ENCODE data around the gene ALG14. TPM values are rescaled to one million over a fixed set of nuclear protein-coding genes. Genes with fewer than 3 reads are reported as not detected.

The ALG14 gene
- total RNA-seq, 1 experiment from 2014 or later: 5.7 TPM

DNA sequence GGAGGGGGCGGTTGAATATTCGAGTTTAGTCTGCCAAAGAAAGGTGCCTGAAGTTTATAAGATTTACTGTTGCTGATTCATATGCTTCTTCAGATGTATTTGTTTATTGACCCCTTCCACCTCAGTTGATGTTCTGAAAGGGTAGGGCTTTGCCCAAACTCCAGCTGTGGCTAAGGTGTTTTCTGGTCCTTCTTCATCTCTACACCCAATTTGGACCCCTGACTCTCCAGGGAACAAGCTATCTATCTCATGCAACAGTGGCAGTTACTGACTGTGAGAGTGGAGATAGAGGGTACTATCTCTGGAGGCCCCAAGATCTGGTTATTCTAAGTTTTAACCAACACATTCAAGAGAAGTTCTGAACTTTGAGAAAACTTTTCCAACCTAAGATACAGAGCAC lies 12.6 kb upstream of the ALG14 start:
- no TSS peak for BruUV-seq (replicated peaks)
- no peaks in the 10 kb centered on the region for H3K9me2 ChIP-seq (ENCODE audit: insufficient read depth)
- H3K79me2 ChIP-seq (ENCODE audit: insufficient read depth, low read length): no peaks in the 10 kb centered on the region
- TF ChIP-seq, protein P1, sequence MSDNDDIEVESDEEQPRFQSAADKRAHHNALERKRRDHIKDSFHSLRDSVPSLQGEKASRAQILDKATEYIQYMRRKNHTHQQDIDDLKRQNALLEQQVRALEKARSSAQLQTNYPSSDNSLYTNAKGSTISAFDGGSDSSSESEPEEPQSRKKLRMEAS (IDR thresholded peaks at IDR 0.05): no peak
- TF ChIP-seq POLR2AphosphoS5 (IDR thresholded peaks at IDR 0.05; ENCODE audit: low read depth, low read length): no peak
- no peak overlapping the region for H3K9ac ChIP-seq (ENCODE audit: low read length)
- H3K27ac ChIP-seq (ENCODE audit: low read depth, low read length): no peak overlapping the region
- ChIA-PET POLR2A (no interaction called here), CTCF (interaction anchor here (1.0 to 1.8 kb wide), 5 partner anchors 8 to 231 kb away, joined by 3 to 25 read pairs (median 6); partner anchors contain the start of gene ALG14), RAD21 (ENCODE audit: low non-redundant PET in 1 of 2, low total read pairs in 2 of 2, uncharacterized antibody in 2 of 2, unreplicated experiment in 2 of 2) (interaction anchor here in 1 of 2 experiments (1.8 kb wide), 1 partner anchor 148 kb away, joined by 6 read pairs; the partner anchor contains the start of gene RWDD3)
- H3K9me3 ChIP-seq (ENCODE audit: control insufficient read depth in 1 of 2, insufficient read depth in 1 of 2, low read depth in 1 of 2, low read length in 2 of 2): no peaks in the 10 kb centered on the region
- intact Hi-C loops (cut with micrococcal nuclease): no loop called here
- H3K36me3 ChIP-seq (ENCODE audit: control insufficient read depth in 1 of 2, insufficient read depth in 2 of 2, low read length in 2 of 2): no peaks in the 10 kb centered on the region
- DNase-seq (ENCODE audit: low read depth, low spot score) (no peak), ATAC-seq (no peak)
- no peak overlapping the region for H3K4me2 ChIP-seq (ENCODE audit: low read length)
- peaks cover 8 to 16% of the 10 kb centered on the region in 2 experiments; a peak in 3 of 4 replicates for H3K4me1 ChIP-seq (ENCODE audit: control insufficient read depth in 1 of 2, insufficient read depth in 2 of 2, low read length in 2 of 2)
- no peaks in the 10 kb centered on the region for H4K20me1 ChIP-seq (ENCODE audit: insufficient read depth)
- no peaks in the 10 kb centered on the region for H3K27me3 ChIP-seq (ENCODE audit: insufficient read depth, low read length)
- H3K4me3 ChIP-seq (replicated peaks in 1 of 2; ENCODE audit: low read depth in 1 of 2, low read length in 2 of 2): no peak overlapping the region
- H2AFZ ChIP-seq (ENCODE audit: low read depth, low read length, poor library complexity, severe bottlenecking): no peak overlapping the region

DNA sequence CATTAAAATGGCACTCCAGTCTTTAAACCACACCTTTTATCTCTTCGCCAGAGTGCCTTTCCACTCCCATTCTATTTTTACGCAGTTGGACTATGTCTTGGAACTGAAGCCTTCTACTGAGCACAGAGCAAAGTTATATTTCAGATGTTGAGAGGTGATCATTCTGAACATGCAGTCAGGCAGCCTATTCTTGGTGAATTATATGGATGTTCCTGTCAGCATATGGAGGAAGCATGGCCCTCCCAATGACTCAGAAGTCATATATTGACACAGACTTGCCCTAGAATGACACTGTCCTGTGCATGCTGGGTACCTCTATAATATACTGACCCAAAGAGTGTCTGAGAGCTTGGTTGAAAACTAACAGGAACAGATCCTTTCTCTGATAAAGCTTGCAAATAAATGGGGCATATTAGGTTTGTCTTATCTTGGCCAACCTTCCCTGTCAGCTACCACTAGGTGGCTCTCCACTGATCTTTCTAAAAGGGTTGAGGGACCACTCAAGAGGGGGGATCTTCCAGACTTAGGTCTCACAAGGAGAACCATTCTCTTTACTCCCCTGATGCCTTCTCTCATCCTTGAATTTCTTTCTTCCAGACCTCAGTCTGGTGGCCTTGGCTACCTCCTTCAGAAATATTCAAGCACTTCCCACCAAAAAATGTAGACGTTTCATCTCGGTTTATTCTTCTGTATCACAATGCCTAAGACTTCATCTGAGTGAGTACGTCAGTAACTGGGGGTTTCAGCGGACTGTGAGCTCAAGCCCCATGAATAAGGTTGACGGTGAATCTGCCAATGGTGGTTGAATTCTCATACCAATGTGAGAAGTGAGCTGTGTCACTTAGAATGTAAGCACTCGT lies 11.8 kb upstream of the ALG14 start:
- ATAC-seq: peak; percentile 82
- Histone ChIP-seq H2AFZ (ENCODE audit: low read depth, low read length, poor library complexity, severe bottlenecking) (peak overlapping the region; percentile 83), H3K9me3 (ENCODE audit: control insufficient read depth in 1 of 2, insufficient read depth in 1 of 2, low read depth in 1 of 2, low read length in 2 of 2) (no peaks in the 10 kb centered on the region), H3K4me2 (ENCODE audit: low read length) (no peak overlapping the region), H3K4me3 (replicated peaks in 1 of 2; ENCODE audit: low read depth in 1 of 2, low read length in 2 of 2) (no peak overlapping the region), H4K20me1 (ENCODE audit: insufficient read depth) (no peaks in the 10 kb centered on the region), H3K9ac (ENCODE audit: low read length) (no peak overlapping the region), H3K36me3 (ENCODE audit: control insufficient read depth in 1 of 2, insufficient read depth in 2 of 2, low read length in 2 of 2) (no peaks in the 10 kb centered on the region), H3K27ac (ENCODE audit: low read depth, low read length) (no peak overlapping the region), H3K9me2 (ENCODE audit: insufficient read depth) (no peaks in the 10 kb centered on the region), H3K4me1 (ENCODE audit: control insufficient read depth in 1 of 2, insufficient read depth in 2 of 2, low read length in 2 of 2) (peaks cover 8 to 16% of the 10 kb centered on the region in 2 experiments; a peak in 3 of 4 replicates), H3K27me3 (ENCODE audit: insufficient read depth, low read length) (no peaks in the 10 kb centered on the region), H3K79me2 (ENCODE audit: insufficient read depth, low read length) (no peaks in the 10 kb centered on the region)
- intact Hi-C loops (cut with micrococcal nuclease): loop anchor here (1.0 kb wide), 1 partner anchor 150 kb away; the partner anchor contains the start of gene RWDD3
- CTCF ChIA-PET: interaction anchor here (1.0 to 1.8 kb wide), 15 partner anchors 9 to 230 kb away, joined by 3 to 25 read pairs (median 5); partner anchors contain the start of genes ALG14, RWDD3 and TLCD4
- RAD21 ChIA-PET (ENCODE audit: low non-redundant PET in 1 of 2, low total read pairs in 2 of 2, uncharacterized antibody in 2 of 2, unreplicated experiment in 2 of 2): interaction anchor here in 1 of 2 experiments (1.8 kb wide), 1 partner anchor 149 kb away, joined by 6 read pairs; the partner anchor contains the start of gene RWDD3
- no TSS peak for BruUV-seq (replicated peaks)
- DNase-seq (ENCODE audit: low read depth, low spot score): peak; percentile 47
- POLR2A ChIA-PET: interaction anchor here (1.1 kb wide), 1 partner anchor 149 kb away, joined by 3 read pairs; the partner anchor contains the start of gene RWDD3
- TF ChIP-seq SIN3A (IDR thresholded peaks at IDR 0.05; ENCODE audit: low read depth) (no peak), CBX3 (IDR thresholded peaks at IDR 0.05; ENCODE audit: low read depth) (no peak), RAD21 (IDR thresholded peaks at IDR 0.05; ENCODE audit: low read depth) (peak; percentile 56), ATF3 (IDR thresholded peaks at IDR 0.05) (no peak), SRF (IDR thresholded peaks at IDR 0.05; ENCODE audit: low read depth) (no peak), EZH2phosphoT487 (IDR thresholded peaks at IDR 0.05; ENCODE audit: borderline replicate concordance) (no peak), EZH2 (IDR thresholded peaks at IDR 0.05) (no peak), REST (IDR thresholded peaks at IDR 0.05; ENCODE audit: low read depth) (no peak), POLR2A (IDR thresholded peaks at IDR 0.05; ENCODE audit: borderline replicate concordance, extremely low read depth, insufficient read depth, insufficient read length) (no peak)
- TF ChIP-seq, protein P2, sequence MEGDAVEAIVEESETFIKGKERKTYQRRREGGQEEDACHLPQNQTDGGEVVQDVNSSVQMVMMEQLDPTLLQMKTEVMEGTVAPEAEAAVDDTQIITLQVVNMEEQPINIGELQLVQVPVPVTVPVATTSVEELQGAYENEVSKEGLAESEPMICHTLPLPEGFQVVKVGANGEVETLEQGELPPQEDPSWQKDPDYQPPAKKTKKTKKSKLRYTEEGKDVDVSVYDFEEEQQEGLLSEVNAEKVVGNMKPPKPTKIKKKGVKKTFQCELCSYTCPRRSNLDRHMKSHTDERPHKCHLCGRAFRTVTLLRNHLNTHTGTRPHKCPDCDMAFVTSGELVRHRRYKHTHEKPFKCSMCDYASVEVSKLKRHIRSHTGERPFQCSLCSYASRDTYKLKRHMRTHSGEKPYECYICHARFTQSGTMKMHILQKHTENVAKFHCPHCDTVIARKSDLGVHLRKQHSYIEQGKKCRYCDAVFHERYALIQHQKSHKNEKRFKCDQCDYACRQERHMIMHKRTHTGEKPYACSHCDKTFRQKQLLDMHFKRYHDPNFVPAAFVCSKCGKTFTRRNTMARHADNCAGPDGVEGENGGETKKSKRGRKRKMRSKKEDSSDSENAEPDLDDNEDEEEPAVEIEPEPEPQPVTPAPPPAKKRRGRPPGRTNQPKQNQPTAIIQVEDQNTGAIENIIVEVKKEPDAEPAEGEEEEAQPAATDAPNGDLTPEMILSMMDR (IDR thresholded peaks at IDR 0.05 in 2 of 3, conservative IDR thresholded peaks at IDR 0.05 in 1 of 3; ENCODE audit: borderline replicate concordance in 1 of 3, insufficient read depth in 1 of 3, low read depth in 2 of 3, low read length in 2 of 3): peak; percentile 67 to 88 (median 84); a peak in 5 of 6 replicates

Data from HCT116 (cell line).